BLaER1 treated with 17β-estradiol and CSF1 and Interleukin-3, amounts not matched to agents 10 nM and 100 nM (cell line): ENCODE data around the gene TOP2A.

ENCODE experiments used
- H3K27ac ChIP-seq, 11 experiments: shearing (Covaris generic); formaldehyde crosslinking; 2 replicates each; pipeline ENCODE4 v1.8.1; 2022
- H3K27me3 ChIP-seq, 11 experiments: shearing (Covaris generic); formaldehyde crosslinking; 2 replicates each; pipeline ENCODE4 v1.8.1; 2022
- H3K36me3 ChIP-seq, 11 experiments: shearing (Covaris generic); formaldehyde crosslinking; 2 replicates each; pipeline ENCODE4 v1.8.1; 2022
- H3K4me1 ChIP-seq, 10 experiments: shearing (Covaris generic); formaldehyde crosslinking; 2 replicates each; pipeline ENCODE4 v1.8.1; 2022
- H3K4me2 ChIP-seq, 11 experiments: shearing (Covaris generic); formaldehyde crosslinking; 2 replicates each; pipeline ENCODE4 v1.8.1; 2022
- H3K4me3 ChIP-seq, 10 experiments: shearing (Covaris generic); formaldehyde crosslinking; 2 replicates each; pipeline ENCODE4 v1.8.1; 2022
- H3K9ac ChIP-seq, 11 experiments: shearing (Covaris generic); formaldehyde crosslinking; 2 replicates each; pipeline ENCODE4 v1.8.1; 2022
- H3K9me3 ChIP-seq, 11 experiments: shearing (Covaris generic); formaldehyde crosslinking; replicated peaks in 1 of 11; 2 replicates each; pipeline ENCODE4 v1.8.1; 2022
- H4K20me1 ChIP-seq, 11 experiments: shearing (Covaris generic); formaldehyde crosslinking; 2 replicates each; pipeline ENCODE4 v1.8.1; 2022
- Cebpa-rat ChIP-seq, 11 experiments: shearing (Covaris generic); IDR thresholded peaks; 2 replicates each; pipeline ENCODE4 v1.8.1; 2022

Gene TOP2A

GRCh38 chr17:40363111-40363827 lies 54.4 kb downstream of the TOP2A start:
- no peak for TF ChIP-seq Cebpa-rat (IDR thresholded peaks at IDR 0.05)
- Histone ChIP-seq H3K27ac (peak overlapping the region; percentile 60 to 80 (median 68); a peak in 21 of 22 replicates), H3K27me3 (peaks cover 12 to 25% (median 22%) of the 10 kb centered on the region in 11 experiments; a peak in 21 of 22 replicates)

GRCh38 chr17:40362696-40363110 lies 55.0 kb downstream of the TOP2A start:
- no peak for TF ChIP-seq Cebpa-rat (IDR thresholded peaks at IDR 0.05)
- no peaks in the 10 kb centered on the region for H3K9me3 ChIP-seq
- H3K9ac ChIP-seq = peak overlapping the region; percentile 67 to 91 (median 81)
- H3K4me2 ChIP-seq = peak overlapping the region; percentile 84 to 100 (median 100)
- no peaks in the 10 kb centered on the region for H3K36me3 ChIP-seq
- peaks cover 33 to 66% (median 50%) of the 10 kb centered on the region in 10 experiments for H3K4me1 ChIP-seq
- H3K27me3 ChIP-seq = peaks cover 12 to 25% (median 22%) of the 10 kb centered on the region in 11 experiments; a peak in 21 of 22 replicates
- H4K20me1 ChIP-seq = peaks cover 0 to 10% (median 0%) of the 10 kb centered on the region in 11 experiments; a peak in 2 of 22 replicates
- peak overlapping the region; percentile 64 to 78 (median 73) for H3K4me3 ChIP-seq
- H3K27ac ChIP-seq = peak overlapping the region; percentile 60 to 80 (median 68); a peak in 21 of 22 replicates

More at GRCh38 chr17:40363111-40363827, 54.4 kb downstream of the TOP2A start:
- Histone ChIP-seq H4K20me1 (peaks cover 0 to 6% (median 0%) of the 10 kb centered on the region in 11 experiments; a peak in 2 of 22 replicates), H3K9ac (peak overlapping the region; percentile 67 to 91 (median 81)), H3K9me3 (no peaks in the 10 kb centered on the region), H3K36me3 (no peaks in the 10 kb centered on the region), H3K4me2 (peak overlapping the region; percentile 84 to 100 (median 100)), H3K4me1 (peaks cover 33 to 61% (median 46%) of the 10 kb centered on the region in 10 experiments), H3K4me3 (peak overlapping the region; percentile 64 to 78 (median 73))

DNA sequence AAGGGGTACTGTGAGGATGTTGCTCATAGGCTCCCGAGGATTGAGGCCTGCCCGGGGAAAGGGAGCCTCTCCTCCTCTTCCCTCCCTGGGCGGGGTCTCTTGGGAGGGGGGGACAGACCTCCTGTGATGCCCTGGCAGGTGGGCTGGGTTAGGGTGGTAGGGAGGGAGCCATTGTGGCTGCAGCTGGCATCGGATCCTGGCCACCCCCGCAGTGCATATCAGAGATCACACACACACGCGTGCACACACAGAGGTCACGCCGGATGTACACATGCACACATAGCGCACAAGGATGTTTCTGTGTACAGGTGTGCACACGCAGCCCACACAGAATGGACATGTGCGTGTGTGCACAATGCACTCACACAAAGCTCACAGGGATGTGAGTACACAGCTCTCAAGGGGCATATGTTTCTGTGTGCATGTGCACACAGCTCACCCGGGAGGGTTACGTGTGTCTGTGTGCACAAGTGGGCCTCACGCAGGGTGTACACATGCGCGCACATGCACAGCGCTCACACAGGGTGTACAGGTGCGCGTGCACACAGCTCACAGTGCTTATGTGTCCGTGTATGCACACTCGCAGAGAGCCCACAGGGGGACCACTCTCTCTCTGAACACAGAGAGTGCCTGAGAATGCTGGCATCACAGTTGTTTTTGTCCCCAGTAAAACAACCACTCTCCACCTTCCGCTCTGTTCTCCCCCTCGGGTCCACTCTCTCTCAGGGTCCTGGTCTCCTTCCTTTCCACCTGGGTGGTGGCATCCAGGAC lies 55.6 kb downstream of the TOP2A start:
- H3K36me3 ChIP-seq = peaks cover 0 to under 1% (median 0%) of the 10 kb centered on the region in 11 experiments; a peak in 2 of 22 replicates
- peak overlapping the region; percentile 64 to 78 (median 73) for H3K4me3 ChIP-seq
- no peak for TF ChIP-seq Cebpa-rat (IDR thresholded peaks at IDR 0.05)
- H3K27ac ChIP-seq = peak overlapping the region in 1 of 11 experiments; percentile 68; a peak in 2 of 22 replicates
- no peaks in the 10 kb centered on the region for H3K9me3 ChIP-seq
- H3K27me3 ChIP-seq = peaks cover 12 to 25% (median 22%) of the 10 kb centered on the region in 11 experiments; a peak in 21 of 22 replicates
- peaks cover 33 to 69% (median 51%) of the 10 kb centered on the region in 10 experiments for H3K4me1 ChIP-seq
- peak overlapping the region; percentile 84 to 100 (median 100) for H3K4me2 ChIP-seq
- peaks cover 0 to 14% (median 0%) of the 10 kb centered on the region in 11 experiments; a peak in 2 of 22 replicates for H4K20me1 ChIP-seq
- peak overlapping the region in 8 of 11 experiments; percentile 67 to 83 (median 80); a peak in 11 of 22 replicates for H3K9ac ChIP-seq

DNA sequence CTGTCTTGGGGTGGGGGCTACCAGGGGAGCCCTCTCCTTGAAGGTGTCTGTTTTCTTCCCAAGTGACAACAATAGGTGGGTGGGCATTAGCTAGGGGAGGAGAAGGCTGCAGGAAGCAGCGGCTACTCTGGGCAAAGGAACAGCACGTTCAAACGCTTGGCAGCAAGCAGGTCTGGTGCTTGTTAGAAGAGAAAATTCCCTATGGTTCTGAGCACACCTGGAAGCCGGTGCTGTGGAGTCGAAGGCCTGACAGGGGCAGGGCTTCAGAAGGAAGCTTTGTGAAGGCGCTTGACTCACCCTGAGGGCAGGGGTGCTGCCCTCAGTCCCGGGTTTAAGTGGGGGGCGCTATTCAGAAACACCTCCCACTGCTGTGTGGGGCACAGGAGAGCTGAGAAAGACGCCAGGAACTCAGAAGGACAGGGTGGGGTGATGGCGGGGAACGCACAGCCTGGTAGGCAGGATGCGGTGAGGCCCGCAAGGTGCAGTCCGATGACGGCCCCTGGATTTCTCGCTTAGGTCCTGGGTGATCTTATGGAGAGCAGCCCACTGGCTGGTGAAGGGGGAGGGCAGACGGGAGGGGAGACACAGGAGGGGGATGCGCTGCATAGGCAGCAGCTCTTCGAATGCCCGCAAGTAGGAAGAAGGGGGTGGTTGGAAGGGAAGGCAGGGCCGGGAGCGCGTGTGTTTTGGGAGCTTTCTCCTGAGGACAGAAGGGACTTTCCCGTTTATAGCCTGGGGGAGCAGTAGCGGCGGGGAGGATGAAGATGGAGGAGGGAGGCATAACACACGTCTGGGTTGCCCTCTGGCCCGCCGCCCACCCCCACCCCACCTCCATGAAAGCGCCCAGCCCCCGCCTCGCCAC lies 56.4 kb downstream of the TOP2A start:
- Histone ChIP-seq H3K9me3 (no peaks in the 10 kb centered on the region), H4K20me1 (peaks cover 0 to 14% (median 0%) of the 10 kb centered on the region in 11 experiments; a peak in 2 of 22 replicates), H3K27me3 (peaks cover 12 to 25% (median 22%) of the 10 kb centered on the region in 11 experiments; a peak in 21 of 22 replicates), H3K9ac (peak overlapping the region in 1 of 11 experiments; percentile 37; a peak in 1 of 22 replicates), H3K36me3 (peaks cover 0 to 6% (median 1%) of the 10 kb centered on the region in 11 experiments; a peak in 15 of 22 replicates), H3K4me2 (peak overlapping the region in 2 of 11 experiments; percentile 27 to 34; a peak in 1 of 22 replicates), H3K4me1 (peaks cover 28 to 61% (median 44%) of the 10 kb centered on the region in 10 experiments), H3K27ac (no peak overlapping the region), H3K4me3 (no peak overlapping the region)
- TF ChIP-seq Cebpa-rat (IDR thresholded peaks at IDR 0.05) = no peak

- Histone ChIP-seq H3K4me2 (no peak overlapping the region), H3K4me1 (peaks cover 24 to 59% (median 42%) of the 10 kb centered on the region in 10 experiments), H3K4me3 (no peak overlapping the region), H3K9ac (no peak overlapping the region), H3K9me3 (no peaks in the 10 kb centered on the region), H3K27ac (no peak overlapping the region), H3K36me3 (peaks cover 6 to 18% (median 12%) of the 10 kb centered on the region in 11 experiments; a peak in 19 of 22 replicates), H4K20me1 (peaks cover 0 to 20% (median 0%) of the 10 kb centered on the region in 11 experiments; a peak in 7 of 22 replicates), H3K27me3 (peaks cover 12 to 25% (median 22%) of the 10 kb centered on the region in 11 experiments; a peak in 21 of 22 replicates)
- no peak for TF ChIP-seq Cebpa-rat (IDR thresholded peaks at IDR 0.05)
Measured at GRCh38 chr17:40360091-40360490, 57.6 kb downstream of the TOP2A start.

DNA sequence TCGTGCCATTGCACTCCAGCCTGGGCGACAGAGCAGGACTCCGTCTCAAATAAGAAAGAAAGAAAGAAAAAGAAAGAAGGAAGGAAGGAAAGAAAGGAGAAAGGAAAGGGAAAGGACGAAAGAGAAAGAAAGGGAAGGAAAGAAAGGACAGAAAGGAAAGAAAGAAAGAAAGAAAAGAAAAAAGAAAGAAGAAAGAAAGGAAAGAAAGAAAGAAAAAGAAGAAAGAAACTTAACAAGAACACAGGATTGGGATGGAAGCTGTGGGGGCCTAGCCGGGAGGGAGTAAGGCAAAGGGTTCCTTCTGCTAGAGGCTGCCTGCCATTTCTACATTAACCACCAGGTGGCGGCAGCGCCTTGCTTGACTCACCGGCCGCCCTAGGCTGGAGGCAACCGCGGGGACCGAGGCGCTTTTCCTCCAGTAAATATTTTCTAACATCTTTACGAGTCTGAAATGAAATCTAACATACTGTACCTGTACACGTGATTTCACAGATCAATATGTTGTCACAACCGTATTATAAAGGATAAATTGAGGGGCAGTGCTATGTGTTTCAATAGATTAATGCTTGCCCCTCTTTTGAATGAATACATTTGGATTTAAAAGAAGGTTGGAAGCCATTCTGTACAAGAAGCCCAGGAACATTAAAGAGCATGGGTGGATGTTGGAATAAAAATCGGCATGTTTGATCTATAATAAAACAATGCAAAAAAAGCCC lies 59.2 kb downstream of the TOP2A start:
- no peaks in the 10 kb centered on the region for H3K9me3 ChIP-seq
- peaks cover 0 to 34% (median 6%) of the 10 kb centered on the region in 11 experiments; a peak in 10 of 22 replicates for H4K20me1 ChIP-seq
- H3K4me1 ChIP-seq = peaks cover 18 to 60% (median 47%) of the 10 kb centered on the region in 10 experiments
- H3K36me3 ChIP-seq = peaks cover 14 to 34% (median 25%) of the 10 kb centered on the region in 11 experiments
- H3K4me3 ChIP-seq = peak overlapping the region in 6 of 10 experiments; percentile 2 to 46 (median 37); a peak in 7 of 20 replicates
- peak overlapping the region in 9 of 11 experiments; percentile 1 to 62 (median 45); a peak in 14 of 22 replicates for H3K9ac ChIP-seq
- no peak for TF ChIP-seq Cebpa-rat (IDR thresholded peaks at IDR 0.05)
- H3K27me3 ChIP-seq = peaks cover 6 to 17% (median 14%) of the 10 kb centered on the region in 11 experiments; a peak in 21 of 22 replicates
- peak overlapping the region in 9 of 11 experiments; percentile 37 to 65 (median 55); a peak in 13 of 22 replicates for H3K27ac ChIP-seq
- peak overlapping the region; percentile 51 to 83 (median 68) for H3K4me2 ChIP-seq
